Measurements from ENCODE around the gene NFKBIL1. TPM values are rescaled to one million over a fixed set of nuclear protein-coding genes. Genes with fewer than 3 reads are reported as not detected.
A peak's percentile ranks its signal among the peaks of the same experiment; 100 is the strongest.

NFKBIL1 gene
- total RNA-seq, 2 experiments from 2014 or later, result 11.3 to 13.0 TPM

GRCh38 chr6:31544676-31545075, 2.7 kb upstream of the NFKBIL1 start:
- CTCF ChIA-PET, result interaction anchor here (1.0 to 56.2 kb wide), 3 partner anchors 47 to 145 kb away, joined by 3 to 2542 read pairs (median 8); partner anchors contain the start of genes LST1, LTB, NCR3 and TNF

GRCh38 chr6:31545291-31545690, 2.1 kb upstream of the NFKBIL1 start:
- DNase-seq (no peak), ATAC-seq (no peak)
- H3K4me1 Mint-ChIP-seq (ENCODE audit: low read depth), result peaks cover 35% of the 10 kb centered on the region
- ChIA-PET POLR2A (interaction anchor here (1.1 to 5.0 kb wide), 5 partner anchors 31 to 78 kb away, joined by 3 to 57 read pairs (median 8); partner anchors contain the start of genes LTB, NCR3 and TNF), CTCF (interaction anchor here (0.9 to 56.2 kb wide), 5 partner anchors 14 to 112 kb away, joined by 3 to 2542 read pairs (median 7); partner anchors contain the start of genes LST1, LTB, MICB and NCR3)
- no peak overlapping the region for H3K27ac Mint-ChIP-seq
- peaks cover 24% of the 10 kb centered on the region for H3K36me3 Mint-ChIP-seq (ENCODE audit: low read depth)
- TF ChIP-seq CTCF (IDR thresholded peaks at IDR 0.05), result no peak
- intact Hi-C loops (cut with micrococcal nuclease), result loop anchor here (5.0 to 10.0 kb wide), 3 partner anchors 37 to 190 kb away; partner anchors contain the start of genes C6orf47, CLIC1, CSNK2B and GPANK1
- H3K9me3 Mint-ChIP-seq, result no peaks in the 10 kb centered on the region
- no peaks in the 10 kb centered on the region for H3K27me3 Mint-ChIP-seq
- H3K4me3 Mint-ChIP-seq, result no peak overlapping the region

More at GRCh38 chr6:31544676-31545075, 2.7 kb upstream of the NFKBIL1 start:
- ATAC-seq (no peak), DNase-seq (no peak)
- H3K4me1 Mint-ChIP-seq (ENCODE audit: low read depth), result peaks cover 37% of the 10 kb centered on the region
- H3K27ac Mint-ChIP-seq, result no peak overlapping the region
- intact Hi-C loops (cut with micrococcal nuclease), result loop anchor here (5.0 to 10.0 kb wide), 3 partner anchors 38 to 190 kb away; partner anchors contain the start of genes C6orf47, CLIC1, CSNK2B and GPANK1
- no peaks in the 10 kb centered on the region for H3K27me3 Mint-ChIP-seq
- no peak for TF ChIP-seq CTCF (IDR thresholded peaks at IDR 0.05)
- POLR2A ChIA-PET, result interaction anchor here (1.1 to 5.0 kb wide), 3 partner anchors 31 to 53 kb away, joined by 5 to 57 read pairs (median 32); partner anchors contain the start of genes NCR3 and TNF
- H3K4me3 Mint-ChIP-seq, result no peak overlapping the region
- no peaks in the 10 kb centered on the region for H3K9me3 Mint-ChIP-seq
- peaks cover 30% of the 10 kb centered on the region for H3K36me3 Mint-ChIP-seq (ENCODE audit: low read depth)

GRCh38 chr6:31546339-31546957, 960 bp upstream of the NFKBIL1 start, which contains the start of gene ATP6V1G2:
ATP6V1G2 (minus strand) TSS chr6:31546608; CDS start chr6:31546559, 49 bp downstream.
- peak within 1 kb of the TSS; percentile 80 for H3K27ac Mint-ChIP-seq
- ChIA-PET POLR2A (interaction anchor here (0.9 to 5.0 kb wide), 11 partner anchors 30 to 76 kb away, joined by 3 to 57 read pairs (median 4); partner anchors contain the start of genes LST1, LTB, MICB and NCR3), CTCF (interaction anchor here (0.5 to 56.2 kb wide), 17 partner anchors 10 to 192 kb away, joined by 3 to 2542 read pairs (median 3); partner anchors contain the start of genes APOM, BAG6, LST1 and LTA)
- DNase-seq (peak; percentile 95), ATAC-seq (peak; percentile 75)
- peak within 1 kb of the TSS; percentile 80 for H3K4me3 Mint-ChIP-seq
- peaks cover 19% of the 10 kb centered on the region for H3K36me3 Mint-ChIP-seq (ENCODE audit: low read depth)
- no peaks in the 10 kb centered on the region for H3K9me3 Mint-ChIP-seq
- H3K4me1 Mint-ChIP-seq (ENCODE audit: low read depth), result peaks cover 38% of the 10 kb centered on the region
- TF ChIP-seq CTCF (IDR thresholded peaks at IDR 0.05), result peak; percentile 96
- no peaks in the 10 kb centered on the region for H3K27me3 Mint-ChIP-seq
- intact Hi-C loops (cut with micrococcal nuclease), result loop anchor here (5.0 to 10.0 kb wide), 3 partner anchors 36 to 188 kb away; partner anchors contain the start of genes C6orf47, CLIC1, CSNK2B and GPANK1

GRCh38 chr6:31547727-31548543, 527 bp downstream of the NFKBIL1 start:
- Mint-ChIP-seq H3K4me3 (peak overlapping the region; percentile 80), H3K9me3 (no peaks in the 10 kb centered on the region), H3K4me1 (ENCODE audit: low read depth) (peaks cover 40% of the 10 kb centered on the region), H3K36me3 (ENCODE audit: low read depth) (peaks cover 18% of the 10 kb centered on the region), H3K27ac (peak overlapping the region; percentile 80), H3K27me3 (no peaks in the 10 kb centered on the region)
- intact Hi-C loops (cut with micrococcal nuclease), result loop anchor here (1.0 to 10.0 kb wide), 4 partner anchors 34 to 187 kb away; partner anchors contain the start of genes C6orf47, CLIC1, CSNK2B and GPANK1
- no peak for DNase-seq
- ChIA-PET CTCF (interaction anchor here (0.7 to 56.2 kb wide), 7 partner anchors 12 to 74 kb away, joined by 3 to 2542 read pairs (median 4); partner anchors contain the start of genes LST1, LTB, NCR3 and TNF), POLR2A (interaction anchor here (0.6 to 5.0 kb wide), 11 partner anchors 12 to 147 kb away, joined by 3 to 57 read pairs (median 3); partner anchors contain the start of genes LST1, LTB and TNF)
- TF ChIP-seq CTCF (IDR thresholded peaks at IDR 0.05), result no peak
- no peak for ATAC-seq

Measured in activated CD8-positive, alpha-beta T cell treated with anti-CD3 and anti-CD28 coated beads for 36 hours (primary cell).